Heart left ventricle (tissue), 16 donors: Measurements from ENCODE around the gene BICD1. TPM values are rescaled to one million over a fixed set of nuclear protein-coding genes. Genes with fewer than 3 reads are reported as not detected.

Experiments
- ATAC-seq, 4 donors: fragments of 200-7000 bp; cut with Tn5 transposase; one replicate each; pipeline ENCODE4 v1.9.1; 2020 to 2022; ENCODE audit warnings: moderate library complexity in 4 of 4, mild to moderate bottlenecking in 3 of 4, moderate number of reproducible peaks in 1 of 4
- DNase-seq, 5 donors: peaks; one replicate each; pipeline ENCODE4 v3.0.0-alpha.2; 2020
- H3K27ac ChIP-seq, 12 donors: fragments of 200-600 bp; sonication (generic) in 4 of 12; one replicate each; pipeline versions ENCODE4 v1.5.0 to v1.8.0; 2016 to 2022; ENCODE audit warnings: mild to moderate bottlenecking in 2 of 12
- H3K27me3 ChIP-seq, 9 donors: fragments of 200-600 bp; sonication (generic) in 2 of 9; one replicate each; pipeline versions ENCODE4 v1.5.1 to v1.8.0; 2016 to 2022; ENCODE audit warnings: mild to moderate bottlenecking in 3 of 9
- H3K36me3 ChIP-seq, 9 donors: fragments of 200-600 bp; sonication (generic) in 2 of 9; one replicate each; pipeline versions ENCODE4 v1.5.0 to v1.8.0; 2018 to 2022; ENCODE audit warnings: mild to moderate bottlenecking in 2 of 9
- H3K4me1 ChIP-seq, 12 donors: fragments of 200-600 bp; sonication (generic) in 4 of 12; one replicate each; pipeline versions ENCODE4 v1.5.0 to v1.8.0; 2016 to 2022; ENCODE audit warnings: mild to moderate bottlenecking in 3 of 12
- H3K4me3 ChIP-seq, 12 donors: fragments of 200-600 bp; sonication (generic) in 4 of 12; one replicate each; pipeline versions ENCODE4 v1.5.0 to v1.8.0; 2017 to 2022; ENCODE audit warnings: mild to moderate bottlenecking in 9 of 12, moderate library complexity in 4 of 12
- H3K9me3 ChIP-seq, 12 donors: fragments of 200-600 bp; sonication (generic) in 4 of 12; one replicate each; pipeline versions ENCODE4 v1.5.0 to v1.8.0; 2016 to 2022; ENCODE audit warnings: mild to moderate bottlenecking in 1 of 12
- CTCF ChIP-seq, 12 donors: fragments of 200-600 bp; sonication (generic) in 4 of 12; IDR thresholded peaks; one replicate each; pipeline versions ENCODE4 v1.5.0 to v1.8.0; 2018 to 2022; ENCODE audit warnings: antibody characterized with exemption in 12 of 12, mild to moderate bottlenecking in 5 of 12
- POLR2A ChIP-seq, 2 donors: fragments of 450-650 bp; IDR thresholded peaks; one replicate each; pipeline ENCODE4 v1.6.1; 2017; ENCODE audit warnings: antibody characterized with exemption in 2 of 2, mild to moderate bottlenecking in 2 of 2, moderate library complexity in 2 of 2
- WGBS, 4 donors: extraction: QIAGEN DNeasy Blood & Tissue Kit in 2 of 4; methylation state at CpG; one replicate each; pipeline versions ENCODE4 v1.1.5 to v1.1.7; 2013 to 2018; 5-methylcytosine and 5-hydroxymethylcytosine counted together
- intact Hi-C, 10 donors: fragments of 100-400 bp; cut with DNase I; formaldehyde crosslinking; loops; one replicate each; pipeline versions ENCODE4 v1.11.1 to v1.14.2; 2022
- polyA plus RNA-seq, 2 donors: library from polyadenylated mRNA; stranded (reverse); fragments of 200-250 nt; gene quantifications; one replicate each; pipeline ENCODE4 v1.2.3, GENCODE V29; 2013
- total RNA-seq, 9 donors: library from RNA; depleted of rRNA in 2 of 9; stranded (reverse); fragments of >200 nt in 2 of 9; fragmentation: NEBNext Ultra II Directional in 3 of 9; extraction: Animal tissue kit (Norgen Biotek cat#: 25700) in 3 of 9; gene quantifications; one replicate each; pipeline versions ENCODE4 v1.1.0 to v1.2.4, GENCODE V29; 2016 to 2023
- donor health status: ischemic (EF 13 %, LVEDD 7.1; RV severe dilation, severe dysfunction).
- donor health status: healthy with polysubstance abuse.
- donor health status: DM: no; HTN: yes; CAD: no.
- donor health status: DM: no; HTN: no; CAD: no.
- donor health status: ischemic (EF 25% LVEDD 6.9; RV normal size, moderate dysfunction).
- donor health status: ischemic (EF 25% LVEDD 5.7; RV mildly dilated, moderate dysfunction).
- donor health status: healthy.
- donor health status: DM: yes; HTN: yes; CAD: no.
- donor health status: ischemic (EF 35%, LVEDD 5.7; RV mildly dilated, moderate dysfunction).
- donor health status: nonischemic (EF 11% LVEDD 7.7; RV severe dilation, severe dysfunction).
- donor health status: DM: yes; HTN: yes; CAD: no.
- donor health status: PGD.
- donor health status: ischemic (EF 29% LVEDD 5.4; RV normal size, mild dysfunction).
- donor health status: nonischemic (EF 23%, LVEDD 6.1; RV moderate dilation, normal function).

Gene BICD1
- total and polyA plus RNA-seq, 11 donors = 2.1 to 16.3 (median 7.0) TPM

- intact Hi-C loops = no loop called here
- ATAC-seq (no peak), DNase-seq (no peak)
- H3K4me3 ChIP-seq = no peak overlapping the region
- TF ChIP-seq POLR2A (IDR thresholded peaks at IDR 0.05) (no peak), CTCF (IDR thresholded peaks at IDR 0.05) (no peak)
- no peak overlapping the region for H3K27ac ChIP-seq
- peaks cover 0 to 6% (median 0%) of the 10 kb centered on the region in 9 donors for H3K36me3 ChIP-seq
- H3K9me3 ChIP-seq = no peaks in the 10 kb centered on the region
- WGBS, 4 donors = 95 to 97% (median 95%) methylated on average over 10 of the region's 10 CpGs
- H3K27me3 ChIP-seq = no peaks in the 10 kb centered on the region
- no peaks in the 10 kb centered on the region for H3K4me1 ChIP-seq
Observed at GRCh38 chr12:32379213-32379612, 272.6 kb downstream of the BICD1 start.

- H3K27me3 ChIP-seq = no peaks in the 10 kb centered on the region
- TF ChIP-seq POLR2A (IDR thresholded peaks at IDR 0.05) (no peak), CTCF (IDR thresholded peaks at IDR 0.05) (no peak)
- ATAC-seq (no peak), DNase-seq (no peak)
- H3K4me1 ChIP-seq = no peaks in the 10 kb centered on the region
- intact Hi-C loops = no loop called here
- peaks cover 0 to 6% (median 0%) of the 10 kb centered on the region in 9 donors for H3K36me3 ChIP-seq
- no peak overlapping the region for H3K4me3 ChIP-seq
- H3K27ac ChIP-seq = no peak overlapping the region
- no peaks in the 10 kb centered on the region for H3K9me3 ChIP-seq
- 81 to 95% (median 90%) methylated on average over 8 of the region's 8 CpGs for WGBS, 4 donors
Observed at GRCh38 chr12:32379667-32380066, 273.0 kb downstream of the BICD1 start.

GRCh38 chr12:32382226-32382625 is 275.6 kb downstream of the BICD1 start:
- Histone ChIP-seq H3K4me3 (no peak overlapping the region), H3K27ac (no peak overlapping the region), H3K4me1 (no peaks in the 10 kb centered on the region), H3K9me3 (no peaks in the 10 kb centered on the region), H3K27me3 (no peaks in the 10 kb centered on the region), H3K36me3 (peaks cover 0 to 6% (median 0%) of the 10 kb centered on the region in 9 donors)
- no peak for ATAC-seq
- intact Hi-C loops = no loop called here
- 80 to 87% (median 84%) methylated on average over 2 of the region's 2 CpGs for WGBS, 4 donors
- no peak for DNase-seq
- TF ChIP-seq CTCF (IDR thresholded peaks at IDR 0.05) (no peak), POLR2A (IDR thresholded peaks at IDR 0.05) (no peak)

- DNase-seq (peak in 4 of 5 donors; percentile 28 to 75 (median 30)), ATAC-seq (peak in 3 of 4 donors; percentile 60 to 80 (median 77))
- peak overlapping the region; percentile 3 to 63 (median 46) for H3K4me3 ChIP-seq
- TF ChIP-seq CTCF (IDR thresholded peaks at IDR 0.05) (no peak), POLR2A (IDR thresholded peaks at IDR 0.05) (no peak)
- H3K4me1 ChIP-seq = peaks cover 0 to 7% (median 0%) of the 10 kb centered on the region in 12 donors
- H3K9me3 ChIP-seq = peaks cover 0 to 5% (median 0%) of the 10 kb centered on the region in 12 donors
- intact Hi-C loops = no loop called here
- H3K27me3 ChIP-seq = no peaks in the 10 kb centered on the region
- peak overlapping the region in 1 of 12 donors; percentile 39 for H3K27ac ChIP-seq
- WGBS, 4 donors = 30 to 46% (median 34%) methylated on average over 29 to 47 of the region's 47 CpGs
- no peaks in the 10 kb centered on the region for H3K36me3 ChIP-seq
Observed at GRCh38 chr12:32390572-32391219, 284.0 kb downstream of the BICD1 start.
